Stimulated activated CD8-positive, alpha-beta memory T cell treated with anti-CD3 and anti-CD28 coated beads, Interleukin-7, amount 100 ng/mL, for 24 hours (primary cell): ENCODE results near the gene EDEM2.
"Not testable (repeated sequence)": the region's sequence is repeated elsewhere in the genome, so short reads cannot be mapped to it uniquely, and the experiment has no call there.

Source experiments
- DNase-seq: peaks from one replicate; pipeline ENCODE4 v3.0.0-alpha.2; 2020; ENCODE audit warnings: low read depth

Gene EDEM2

DNA sequence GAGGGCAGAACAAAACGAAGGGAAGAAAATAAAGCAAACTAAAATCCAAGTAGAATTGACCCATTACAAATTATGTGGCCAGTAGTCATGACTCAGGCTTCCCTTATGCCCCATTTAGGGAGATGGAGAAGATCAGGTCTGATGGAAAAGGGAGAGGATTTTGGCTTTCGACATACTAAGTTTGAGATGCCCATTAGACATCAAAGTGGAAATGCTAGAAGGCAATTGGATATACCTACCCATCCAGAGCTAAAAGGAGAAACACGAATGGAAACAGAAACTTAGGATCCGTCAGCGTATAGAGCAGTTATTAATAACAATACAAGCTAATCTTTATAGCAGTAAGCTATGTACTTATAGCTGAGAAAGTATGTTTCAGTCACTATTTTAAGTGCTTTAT lies 59.3 kb downstream of the EDEM2 start:
- no peak for DNase-seq

DNA sequence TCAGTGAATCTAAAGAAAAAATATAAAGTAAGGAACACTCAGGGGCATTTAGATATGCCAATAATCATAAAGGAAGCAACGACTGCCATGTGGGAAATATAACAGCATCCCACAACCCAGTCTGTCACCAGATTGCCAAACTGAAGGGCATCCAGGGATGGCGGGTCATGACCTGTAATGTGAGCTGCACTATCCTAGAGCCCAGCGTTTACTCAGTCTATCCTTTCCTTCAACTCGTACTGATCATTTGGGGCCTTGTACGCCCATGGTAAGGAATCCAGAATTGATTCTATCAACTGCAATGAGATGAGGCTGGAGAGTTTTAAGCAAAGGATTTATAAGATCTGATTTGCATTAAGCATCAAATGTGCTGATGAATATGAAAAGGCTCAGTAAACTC lies 59.8 kb downstream of the EDEM2 start:
- no peak for DNase-seq

DNA sequence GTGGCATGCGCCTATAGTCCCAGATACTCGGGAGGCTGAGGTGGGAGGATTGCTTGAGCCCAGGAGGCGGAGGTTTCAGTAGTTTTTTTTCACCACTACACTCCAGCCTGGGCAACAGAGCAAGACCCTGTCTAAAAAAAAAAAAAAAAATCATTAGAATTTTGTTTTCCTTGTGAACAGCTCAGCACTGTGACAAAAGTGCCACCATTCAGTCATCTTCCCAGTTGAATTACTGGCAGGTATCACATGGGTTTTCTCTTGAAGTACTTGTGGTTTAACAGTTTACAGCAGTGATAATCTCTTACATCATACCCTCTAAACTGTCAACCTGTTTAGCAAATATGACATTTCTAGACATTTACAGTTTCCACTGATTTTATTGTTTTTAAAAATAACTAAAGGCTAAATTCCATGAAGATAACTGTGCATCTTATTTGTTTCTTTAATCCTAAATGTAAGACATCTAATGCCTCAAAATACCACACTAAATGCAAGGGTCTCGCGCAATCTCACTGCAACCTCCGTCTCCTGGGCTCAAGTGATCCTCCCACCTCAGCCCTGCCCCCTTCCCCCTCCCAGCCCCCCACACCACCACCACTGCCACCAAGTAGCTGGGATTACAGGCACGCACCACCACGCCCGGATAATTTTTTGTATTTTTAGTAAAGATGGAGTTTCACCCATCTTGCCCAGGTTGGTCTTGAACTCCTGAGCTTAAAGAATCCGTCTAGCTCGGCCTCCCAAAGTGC lies 61.5 kb downstream of the EDEM2 start:
- DNase-seq, result no peak

DNA sequence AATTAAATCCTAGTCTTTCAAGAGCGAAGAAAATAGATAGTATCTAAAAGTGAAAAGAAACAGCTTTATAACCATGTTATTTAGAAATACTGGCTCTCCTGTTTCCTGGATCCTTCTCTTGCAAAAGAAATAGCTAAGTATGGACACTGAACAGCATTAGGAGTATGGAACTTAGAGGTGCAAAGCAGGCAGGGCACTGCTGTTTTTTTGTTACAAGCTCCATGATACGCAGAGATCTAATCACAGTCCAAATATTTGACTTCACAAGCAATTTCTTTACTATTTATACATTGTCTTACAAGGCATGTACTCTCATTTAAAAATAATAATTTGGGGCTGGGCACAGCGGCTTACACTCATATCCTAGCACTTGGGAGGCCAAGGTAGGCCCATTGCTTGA lies 62.1 kb downstream of the EDEM2 start:
- no peak for DNase-seq

DNA sequence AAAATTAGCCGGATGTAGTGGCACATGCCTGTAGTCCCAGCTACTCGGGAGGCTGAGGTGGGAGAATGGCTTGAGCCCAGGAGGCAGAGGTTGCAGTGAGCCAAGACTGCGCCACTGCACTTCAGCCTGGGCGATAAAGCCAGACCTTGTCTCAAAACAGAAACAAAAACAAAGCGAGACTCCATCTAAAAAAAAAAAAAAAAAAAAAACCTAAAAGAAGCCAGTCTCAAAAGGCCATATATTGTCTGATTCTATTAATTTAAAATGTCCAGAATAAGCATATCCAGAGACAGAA lies 66.8 kb downstream of the EDEM2 start:
- DNase-seq, result not testable (repeated sequence)

DNA sequence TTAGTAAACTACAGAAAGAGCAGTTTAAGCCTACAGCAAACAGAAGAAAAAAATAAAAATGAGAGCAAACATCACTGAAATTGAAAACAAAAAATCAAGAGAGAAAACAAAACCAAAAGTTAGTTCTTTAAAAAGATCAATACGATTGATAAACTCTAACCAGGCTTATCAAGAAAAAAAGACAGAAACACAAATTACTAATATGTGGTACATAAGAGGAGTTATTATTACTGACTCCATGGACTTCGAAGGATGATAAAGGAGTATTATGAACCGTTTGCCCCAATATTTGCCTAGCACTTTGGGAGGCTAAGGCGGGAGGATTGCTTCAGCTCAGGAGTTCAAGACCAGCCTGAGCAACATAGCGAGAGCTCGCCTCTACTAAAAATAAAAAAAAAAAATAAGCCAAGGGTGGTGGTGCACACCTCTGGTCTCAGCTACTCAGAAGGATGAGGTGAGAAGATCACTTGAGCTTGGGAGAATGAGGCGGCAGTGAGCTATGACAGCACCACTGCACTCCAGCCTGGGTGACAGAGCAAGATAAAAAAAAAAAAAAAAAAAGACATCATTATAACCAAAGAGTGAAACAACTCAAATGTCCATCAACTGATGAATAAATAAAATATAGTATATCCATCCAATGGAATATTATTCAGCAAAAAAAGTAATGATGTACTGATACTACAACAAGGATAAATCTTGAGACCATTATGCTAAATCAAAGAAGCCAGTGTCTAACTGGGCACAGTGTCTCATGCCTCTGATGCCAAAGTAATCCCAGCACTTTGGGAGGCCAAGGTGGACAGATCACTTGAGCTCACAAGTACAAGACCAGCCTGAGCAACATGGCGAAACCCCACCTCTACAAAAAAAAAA lies 67.4 kb downstream of the EDEM2 start:
- no peak for DNase-seq

DNA sequence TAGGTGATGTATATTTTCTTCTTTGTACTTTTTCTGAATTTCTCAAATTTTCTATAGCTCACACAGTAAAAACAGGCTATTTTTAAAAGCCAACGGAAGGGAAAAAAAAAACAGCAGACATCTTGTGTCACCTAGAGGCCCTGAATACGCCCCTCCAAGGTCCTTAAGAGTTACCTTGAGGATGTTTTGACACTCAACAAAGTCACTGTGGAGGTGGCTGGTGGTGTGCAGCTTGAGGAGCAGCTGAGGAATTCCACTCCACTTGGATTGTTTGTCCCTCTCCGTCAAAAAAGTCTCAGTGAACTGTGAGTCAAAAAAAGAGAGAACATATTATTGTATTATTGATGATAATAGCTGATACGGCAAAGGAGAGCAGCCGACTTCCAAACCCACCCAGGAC lies 69.3 kb downstream of the EDEM2 start:
- DNase-seq, result no peak

DNA sequence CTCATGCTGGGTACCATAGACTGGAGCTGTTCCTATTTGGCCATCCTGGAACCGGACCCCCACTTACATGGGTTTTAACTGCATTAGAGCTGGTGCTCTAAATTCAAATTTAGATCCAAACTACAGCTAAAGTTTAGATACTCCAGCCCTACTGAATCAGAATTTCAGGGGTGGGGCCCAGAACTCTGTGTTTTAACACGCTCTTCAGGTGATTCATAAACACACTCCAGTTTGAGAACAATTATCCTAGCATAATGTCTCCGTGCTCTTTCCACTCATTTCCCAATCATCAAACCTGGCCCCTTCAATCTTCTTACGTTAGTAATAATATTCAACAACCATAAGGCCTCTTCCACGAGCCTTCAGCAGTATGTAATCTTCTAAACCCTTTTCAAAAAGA lies 69.8 kb downstream of the EDEM2 start:
- DNase-seq, result no peak

DNA sequence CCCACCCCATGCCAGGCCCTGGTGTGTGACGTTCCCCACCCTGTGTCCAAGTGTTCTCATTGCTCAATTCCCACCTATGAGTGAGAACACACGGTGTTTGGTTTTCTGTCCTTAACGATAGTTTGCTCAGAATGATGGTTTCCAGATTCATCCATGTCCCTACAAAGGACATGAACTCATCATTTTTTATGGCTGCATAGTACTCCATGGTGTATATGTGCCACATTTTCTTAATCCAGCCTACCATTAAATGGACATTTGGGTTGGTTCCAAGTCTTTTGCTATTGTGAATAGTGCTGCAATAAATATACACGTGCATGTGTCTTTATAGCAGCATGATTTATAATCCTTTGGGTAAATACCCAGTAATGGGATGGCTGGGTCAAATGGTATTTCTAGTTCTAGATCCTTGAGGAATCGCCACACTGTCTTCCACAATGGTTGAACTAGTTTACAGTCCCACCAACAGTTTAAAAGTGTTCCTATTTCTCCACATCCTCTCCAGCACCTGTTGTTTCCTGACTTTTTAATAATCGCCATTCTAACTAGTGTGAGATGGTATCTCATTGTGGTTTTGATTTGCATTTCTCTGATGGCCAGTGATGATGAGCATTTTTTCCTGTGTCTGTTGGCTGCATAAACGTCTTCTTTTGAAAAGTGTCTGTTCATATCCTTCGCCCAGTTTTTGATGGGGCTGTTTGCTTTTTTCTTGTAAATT lies 75.5 kb downstream of the EDEM2 start:
- DNase-seq, result not testable (repeated sequence)

DNA sequence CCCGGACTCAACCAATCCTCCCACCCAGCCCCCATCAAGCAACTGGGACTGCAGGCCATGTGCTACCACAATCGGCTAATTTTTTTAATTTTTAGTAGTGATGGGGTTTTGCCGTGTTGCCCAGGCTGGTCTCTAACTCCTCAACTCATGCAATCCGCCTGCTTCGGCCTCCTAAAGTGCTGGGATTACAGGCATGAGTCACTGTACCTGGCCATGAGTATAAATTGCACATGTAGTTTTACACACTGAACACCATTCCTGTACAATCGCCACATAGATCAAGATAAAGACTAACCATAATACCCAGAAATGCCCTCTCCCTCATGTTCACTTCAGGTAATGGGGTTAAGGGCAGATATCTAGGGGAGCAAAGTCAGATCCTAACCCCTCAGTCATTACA lies 80.9 kb downstream of the EDEM2 start:
- no peak for DNase-seq
